Measurements from ENCODE around the gene LRRC2. TPM values are rescaled to one million over a fixed set of nuclear protein-coding genes. Genes with fewer than 3 reads are reported as not detected.

LRRC2 gene
- total and polyA plus RNA-seq, 9 of the 15 experiments (the other 6 are each of a cell fraction or from before 2014, with no cell fraction given) = 0.01 to 0.04 (median 0.03) TPM; not detected in 5

GRCh38 chr3:46509661-46510187, 56.4 kb downstream of the LRRC2 start (continued):
- TF ChIP-seq MNT (conservative IDR thresholded peaks at IDR 0.05) (no peak), EP300 (IDR thresholded peaks at IDR 0.05; ENCODE audit: low read length) (peak; percentile 10; the same call in 1 of the 2 replicates), ADNP (tag; IDR thresholded peaks at IDR 0.05) (no peak), GATAD2B (IDR thresholded peaks at IDR 0.05; ENCODE audit: borderline replicate concordance) (no peak), SMC3 (conservative IDR thresholded peaks at IDR 0.05; ENCODE audit: insufficient read depth, low read depth, low read length) (0 out of 2 replicates have a peak, but pooled peaks have one; percentile 4), ESRRB (CRISPR knock-in tag; IDR thresholded peaks at IDR 0.05; ENCODE audit: borderline replicate concordance) (no peak), FOXK2 (conservative IDR thresholded peaks at IDR 0.05 in 1 of 2, IDR thresholded peaks at IDR 0.05 in 1 of 2; ENCODE audit: low read depth in 2 of 2) (0 out of 4 replicates have a peak, but pooled peaks have one; percentile 27 to 38), ZNF124 (CRISPR knock-in tag; IDR thresholded peaks at IDR 0.05) (no peak), COPS2 (conservative IDR thresholded peaks at IDR 0.05) (no peak), MBD1 (CRISPR knock-in tag; IDR thresholded peaks at IDR 0.05) (no peak), ZNF140 (CRISPR knock-in tag; IDR thresholded peaks at IDR 0.05) (no peak), CUX1 (CRISPR knock-in tag; IDR thresholded peaks at IDR 0.05) (no peak), NR2C1 (IDR thresholded peaks at IDR 0.05) (peak; percentile 36; the same call in 1 of the 2 replicates), NR2C1 (tag; IDR thresholded peaks at IDR 0.05) (peak; percentile 66)
